Activated CD4-positive, alpha-beta T cell treated with anti-CD3 and anti-CD28 coated beads, Interleukin-2, amount 10 ng/mL, durations not matched to agents 24 days and 14 days (primary cell): Measurements from ENCODE around the gene UBP1. TPM values are rescaled to one million over a fixed set of nuclear protein-coding genes. Genes with fewer than 3 reads are reported as not detected.
"Not testable (repeated sequence)": the region's sequence is repeated elsewhere in the genome, so short reads cannot be mapped to it uniquely, and the experiment has no call there.

Source experiments
- DNase-seq: peaks from one replicate; pipeline ENCODE4 v3.0.0; 2022
- H3K27ac Mint-ChIP-seq: one replicate; pipeline ENCODE4 v1.8.0; 2022; ENCODE audit warnings: mild to moderate bottlenecking, mixed read lengths
- H3K27me3 Mint-ChIP-seq: one replicate; pipeline ENCODE4 v1.8.0; 2022; ENCODE audit warnings: mixed read lengths
- H3K36me3 Mint-ChIP-seq: one replicate; pipeline ENCODE4 v1.8.0; 2022; ENCODE audit warnings: low read depth, mild to moderate bottlenecking, mixed read lengths
- H3K4me1 Mint-ChIP-seq: one replicate; pipeline ENCODE4 v1.8.0; 2021; ENCODE audit warnings: mixed read lengths
- H3K4me3 Mint-ChIP-seq: one replicate; pipeline ENCODE4 v1.8.0; 2022; ENCODE audit warnings: mild to moderate bottlenecking, moderate library complexity, mixed read lengths
- H3K9me3 Mint-ChIP-seq: one replicate; pipeline ENCODE4 v1.8.0; 2021; ENCODE audit warnings: mixed read lengths
- intact Hi-C: fragments of 100-400 bp; cut with micrococcal nuclease; formaldehyde crosslinking; loops from one replicate; pipeline ENCODE4 v1.15.1; 2023
- total RNA-seq: library from RNA; stranded (reverse); gene quantifications from 2 replicates; pipeline ENCODE4 v1.2.3, GENCODE V29; 2022

UBP1 gene
- total RNA-seq, 1 donor from 2014 or later = 74.1 TPM

DNA sequence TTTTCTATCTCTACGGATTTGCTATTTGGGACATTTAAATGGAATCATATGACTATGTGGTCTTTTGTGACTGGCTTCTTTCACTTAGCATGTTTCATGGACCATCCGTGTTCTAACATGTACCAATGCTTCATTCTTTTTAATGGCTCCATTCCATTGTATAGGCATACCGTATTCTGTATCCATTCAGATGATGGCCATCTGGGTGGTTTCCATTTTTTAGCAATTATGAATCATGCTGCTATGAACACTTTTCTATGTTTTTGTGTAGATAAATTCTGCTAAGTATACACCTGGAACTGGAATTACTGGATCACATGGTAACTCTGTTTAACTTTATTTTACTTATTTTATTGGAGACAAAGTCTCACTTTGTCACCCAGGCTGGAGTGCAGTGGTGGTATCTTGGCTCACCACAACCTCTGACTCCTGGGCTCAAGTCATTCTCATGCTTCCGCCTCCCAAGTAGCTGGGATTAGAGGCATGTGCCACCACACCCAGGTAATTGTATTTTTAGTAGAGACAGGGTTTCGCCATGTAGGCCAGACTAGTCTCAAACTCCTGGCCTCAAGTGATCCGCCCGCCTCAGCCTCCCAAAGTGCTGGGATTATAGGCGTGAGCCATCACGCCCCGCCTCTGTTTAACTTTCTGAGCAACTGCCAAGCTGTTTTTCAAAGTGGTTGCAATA, 13.4 kb downstream of the UBP1 start:
- Mint-ChIP-seq H3K9me3 (no peaks in the 10 kb centered on the region), H3K27me3 (no peaks in the 10 kb centered on the region), H3K4me3 (no peak overlapping the region), H3K27ac (no peak overlapping the region), H3K4me1 (peaks cover 41% of the 10 kb centered on the region), H3K36me3 (peaks cover 25% of the 10 kb centered on the region)
- intact Hi-C loops = no loop called here
- no peak for DNase-seq

DNA sequence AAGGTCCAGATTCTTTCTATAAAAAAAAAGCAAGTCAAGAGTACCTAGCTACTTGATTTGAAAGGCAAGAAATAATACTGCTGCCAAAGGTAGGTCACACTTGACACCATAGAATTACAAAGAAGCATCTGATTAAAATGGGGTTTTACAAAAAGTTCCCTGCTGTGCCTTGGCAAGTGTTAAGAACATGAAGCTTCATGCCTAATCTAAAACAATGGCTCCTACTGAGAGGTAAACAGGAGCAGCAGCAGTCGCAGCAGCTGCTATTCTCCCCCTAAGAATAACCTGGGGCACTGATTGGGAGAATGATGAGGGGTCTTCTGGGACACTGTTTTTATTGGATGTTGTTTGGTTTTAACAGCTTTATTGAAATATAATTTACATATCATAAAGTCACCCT, 14.1 kb downstream of the UBP1 start:
- intact Hi-C loops = no loop called here
- no peaks in the 10 kb centered on the region for H3K27me3 Mint-ChIP-seq
- H3K4me1 Mint-ChIP-seq = peaks cover 36% of the 10 kb centered on the region
- H3K27ac Mint-ChIP-seq = no peak overlapping the region
- DNase-seq = no peak
- no peak overlapping the region for H3K4me3 Mint-ChIP-seq
- H3K36me3 Mint-ChIP-seq = peaks cover 32% of the 10 kb centered on the region
- no peaks in the 10 kb centered on the region for H3K9me3 Mint-ChIP-seq

DNA sequence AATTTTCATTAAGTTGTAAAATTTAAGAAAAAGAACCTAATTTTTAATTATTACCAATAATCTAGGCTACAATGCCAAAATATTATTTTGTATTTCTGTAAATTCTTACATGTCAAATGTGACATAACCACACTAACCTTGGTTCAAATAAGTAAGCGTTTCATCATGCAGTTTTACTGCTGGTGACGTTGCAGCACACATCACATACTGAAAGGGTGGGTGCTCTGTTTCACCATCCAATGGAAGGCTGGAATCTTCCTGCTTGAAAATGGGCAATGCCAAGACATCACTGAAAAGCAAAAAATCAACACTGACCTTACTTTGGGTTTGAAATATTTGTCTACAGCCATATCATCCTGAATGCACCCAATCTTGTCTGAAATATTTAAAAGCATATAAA, 14.8 kb downstream of the UBP1 start:
- no peak for DNase-seq
- H3K36me3 Mint-ChIP-seq = peaks cover 35% of the 10 kb centered on the region
- no peak overlapping the region for H3K4me3 Mint-ChIP-seq
- H3K4me1 Mint-ChIP-seq = peaks cover 32% of the 10 kb centered on the region
- H3K27me3 Mint-ChIP-seq = no peaks in the 10 kb centered on the region
- no peaks in the 10 kb centered on the region for H3K9me3 Mint-ChIP-seq
- H3K27ac Mint-ChIP-seq = no peak overlapping the region
- intact Hi-C loops = loop anchor here (2.0 kb wide), 1 partner anchor 13 kb away; no protein-coding TSS in a partner anchor

DNA sequence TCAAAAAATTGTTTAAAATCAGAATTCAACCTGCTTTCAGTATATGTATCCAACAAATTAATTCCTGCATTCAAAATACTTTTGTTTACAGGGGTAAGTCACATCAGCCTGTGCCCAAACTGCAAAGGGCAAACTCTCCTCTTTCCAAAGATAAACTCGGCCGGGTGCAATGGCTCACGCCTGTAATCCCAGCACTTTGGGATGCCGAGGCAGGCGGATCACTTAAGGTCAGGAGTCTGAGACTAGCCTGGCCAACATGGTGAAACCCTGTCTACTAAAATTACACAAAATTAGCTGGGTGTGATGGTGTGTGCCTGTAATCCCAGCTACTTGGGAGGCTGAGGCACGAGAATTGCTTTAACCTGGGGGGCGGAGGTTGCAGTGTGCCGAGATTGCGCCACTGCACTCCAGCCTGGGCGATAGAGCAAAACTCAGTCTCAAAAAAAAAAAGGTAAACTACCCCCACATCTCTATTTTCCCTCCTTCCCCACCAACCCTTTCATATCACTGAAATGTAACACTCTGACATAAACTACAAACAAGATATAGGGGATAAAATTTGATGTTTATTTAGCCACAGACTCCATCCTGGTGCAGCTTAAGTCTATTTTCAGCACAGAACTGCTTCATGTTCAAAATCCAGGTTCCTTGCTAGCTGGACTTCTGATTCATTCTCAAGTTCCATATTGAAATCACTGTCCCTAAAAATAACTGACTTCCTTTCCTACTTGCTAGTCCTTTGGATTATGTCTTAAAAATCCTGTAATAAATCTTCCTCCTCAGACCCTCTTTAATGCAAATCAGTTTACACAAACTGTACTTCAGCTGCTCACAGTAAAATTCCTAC, 15.4 kb downstream of the UBP1 start:
- intact Hi-C loops = loop anchor here (2.0 kb wide), 1 partner anchor 14 kb away; no protein-coding TSS in a partner anchor
- Mint-ChIP-seq H3K27ac (no peak overlapping the region), H3K36me3 (peaks cover 38% of the 10 kb centered on the region), H3K4me3 (no peak overlapping the region), H3K27me3 (no peaks in the 10 kb centered on the region), H3K9me3 (no peaks in the 10 kb centered on the region), H3K4me1 (peaks cover 27% of the 10 kb centered on the region)
- DNase-seq = no peak

DNA sequence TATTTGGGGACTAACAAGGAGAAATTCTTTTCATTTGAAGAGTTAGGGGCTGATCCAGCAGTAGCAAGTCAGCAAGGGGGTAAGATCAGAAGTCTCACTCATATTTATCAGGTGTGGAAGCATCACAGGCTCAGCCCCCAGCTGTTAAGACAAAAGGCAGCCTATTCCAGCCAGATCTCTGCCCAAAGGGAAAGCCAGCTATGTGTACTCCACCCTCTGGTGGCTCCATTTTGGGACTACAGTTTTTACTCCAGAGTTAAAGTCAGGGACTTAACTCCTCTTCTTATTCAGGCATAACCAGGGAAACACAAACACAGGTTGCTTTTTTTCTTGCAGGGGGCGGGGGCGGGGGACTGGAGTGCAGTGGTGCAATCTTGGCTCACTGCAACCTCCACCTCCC, 19.2 kb downstream of the UBP1 start:
- DNase-seq = no peak
- Mint-ChIP-seq H3K27ac (no peak overlapping the region), H3K4me3 (no peak overlapping the region), H3K36me3 (peaks cover 63% of the 10 kb centered on the region), H3K27me3 (no peaks in the 10 kb centered on the region), H3K9me3 (no peaks in the 10 kb centered on the region), H3K4me1 (peaks cover 14% of the 10 kb centered on the region)
- intact Hi-C loops = no loop called here

DNA sequence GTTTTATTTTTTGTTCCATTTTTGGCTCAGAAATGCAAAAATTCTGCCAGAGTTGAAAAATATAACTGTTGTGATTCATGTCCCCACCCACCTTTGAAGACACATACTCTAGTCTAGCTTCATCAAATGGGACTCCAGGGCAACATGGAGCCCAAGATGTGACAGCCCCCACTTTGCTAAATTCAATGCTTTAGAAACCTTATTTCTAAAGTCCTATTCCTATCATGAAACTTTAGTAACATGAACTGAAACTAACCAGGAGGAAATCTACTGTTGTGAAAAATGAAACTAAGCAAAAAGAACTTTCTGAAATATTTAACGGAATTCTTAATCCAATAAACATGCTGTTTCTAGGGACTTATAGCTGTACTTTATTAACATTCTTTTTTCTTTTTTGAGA, 20.3 kb downstream of the UBP1 start:
- intact Hi-C loops = no loop called here
- H3K27ac Mint-ChIP-seq = no peak overlapping the region
- no peaks in the 10 kb centered on the region for H3K27me3 Mint-ChIP-seq
- no peak for DNase-seq
- no peaks in the 10 kb centered on the region for H3K9me3 Mint-ChIP-seq
- peaks cover 65% of the 10 kb centered on the region for H3K36me3 Mint-ChIP-seq
- H3K4me3 Mint-ChIP-seq = no peak overlapping the region
- peaks cover 14% of the 10 kb centered on the region for H3K4me1 Mint-ChIP-seq

DNA sequence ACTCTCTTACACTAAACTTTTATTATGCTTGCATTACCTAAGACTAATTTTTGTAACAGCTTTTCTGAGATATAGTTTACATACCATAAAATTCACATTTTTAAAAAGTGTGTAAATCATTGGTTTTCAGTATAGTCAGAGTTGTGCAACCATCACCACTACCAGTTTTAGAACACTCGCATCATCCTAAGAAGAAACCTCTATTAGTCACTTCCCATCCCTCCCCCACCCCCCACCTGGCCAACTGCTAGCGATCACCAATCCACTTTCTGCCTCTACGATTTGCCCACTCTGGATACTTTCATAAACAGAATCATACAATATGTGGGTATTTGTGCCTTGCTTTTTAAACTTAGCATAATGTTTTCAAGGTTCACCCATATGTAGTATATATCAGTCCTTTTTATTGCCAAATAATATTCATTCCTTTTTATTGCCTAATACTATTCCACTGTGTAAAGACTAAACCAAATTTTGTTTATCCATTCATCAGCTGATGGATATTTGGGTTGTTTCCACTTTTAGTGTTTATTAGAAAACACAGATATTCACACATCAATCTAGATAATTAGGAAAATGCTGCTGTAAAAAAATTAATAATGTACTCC, 23.0 kb downstream of the UBP1 start:
- H3K27ac Mint-ChIP-seq = no peak overlapping the region
- H3K27me3 Mint-ChIP-seq = no peaks in the 10 kb centered on the region
- intact Hi-C loops = loop anchor here (2.0 kb wide), 1 partner anchor 16 kb away; no protein-coding TSS in a partner anchor
- H3K4me1 Mint-ChIP-seq = peaks cover 16% of the 10 kb centered on the region
- H3K36me3 Mint-ChIP-seq = peaks cover 63% of the 10 kb centered on the region
- no peak overlapping the region for H3K4me3 Mint-ChIP-seq
- no peak for DNase-seq
- H3K9me3 Mint-ChIP-seq = no peaks in the 10 kb centered on the region

DNA sequence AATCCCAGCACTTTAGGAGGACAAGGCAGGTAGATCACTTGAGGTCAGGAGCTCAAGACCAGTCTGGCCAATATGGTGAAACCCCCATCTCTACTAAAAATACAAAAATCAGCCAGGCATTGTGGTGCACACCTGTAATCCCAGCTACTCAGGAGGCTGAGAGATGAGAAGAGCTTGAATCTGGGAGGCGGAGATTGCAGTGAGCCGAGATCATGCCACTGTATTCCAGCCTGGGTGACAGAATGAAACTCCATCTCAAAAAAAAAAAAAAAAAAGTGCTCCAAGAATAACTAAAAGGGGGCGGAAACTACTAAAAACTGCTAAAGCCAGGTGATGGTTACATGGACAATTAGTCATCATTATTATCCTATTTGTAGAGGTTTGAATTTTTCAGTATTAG, 29.4 kb downstream of the UBP1 start:
- peaks cover 56% of the 10 kb centered on the region for H3K36me3 Mint-ChIP-seq
- H3K9me3 Mint-ChIP-seq, H3K4me3 Mint-ChIP-seq, H3K4me1 Mint-ChIP-seq, intact Hi-C loops, H3K27ac Mint-ChIP-seq, DNase-seq, H3K27me3 Mint-ChIP-seq: not testable (repeated sequence)

DNA sequence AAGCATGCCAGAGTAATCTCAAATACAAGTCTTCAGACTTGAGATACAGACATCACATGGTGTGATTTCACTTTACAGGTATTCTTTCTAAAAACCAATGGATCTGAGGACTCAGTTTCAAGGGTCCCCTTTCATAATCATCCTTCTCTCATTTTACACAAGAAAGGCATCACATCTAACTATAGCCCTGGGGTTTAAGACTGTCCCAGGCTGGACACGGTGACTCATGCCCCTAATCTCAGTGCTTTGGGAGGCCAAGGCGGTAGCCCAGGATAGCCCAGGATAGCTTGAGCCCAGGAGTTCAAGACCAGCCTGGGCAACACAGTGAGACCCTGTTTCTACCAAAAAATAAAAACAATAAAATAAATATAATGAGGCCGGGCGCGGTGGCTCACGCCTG, 36.4 kb downstream of the UBP1 start:
- Mint-ChIP-seq H3K36me3 (peaks cover 48% of the 10 kb centered on the region), H3K9me3 (no peaks in the 10 kb centered on the region), H3K4me1 (no peaks in the 10 kb centered on the region), H3K27me3 (no peaks in the 10 kb centered on the region), H3K27ac (no peak overlapping the region), H3K4me3 (no peak overlapping the region)
- intact Hi-C loops = no loop called here
- DNase-seq = no peak

DNA sequence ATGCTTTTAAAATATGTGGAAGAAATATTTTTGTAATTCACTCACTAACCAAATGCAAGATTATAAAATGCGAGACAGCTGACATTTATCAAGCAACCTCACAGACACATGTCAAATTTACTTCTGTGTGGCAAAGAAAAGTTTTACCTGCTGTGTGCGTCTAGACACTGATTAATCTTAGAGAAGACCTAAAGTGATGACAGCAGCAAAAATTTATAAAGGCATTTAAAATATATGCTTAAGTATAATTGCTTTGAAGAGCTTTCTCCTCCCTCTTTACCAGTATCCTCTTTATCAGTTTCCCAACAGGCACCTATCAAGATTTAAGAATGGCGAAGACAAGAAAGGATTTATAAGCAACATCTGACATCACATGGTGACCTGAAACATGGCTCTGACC, 37.3 kb downstream of the UBP1 start:
- Mint-ChIP-seq H3K4me3 (no peak overlapping the region), H3K9me3 (no peaks in the 10 kb centered on the region), H3K27ac (no peak overlapping the region), H3K27me3 (no peaks in the 10 kb centered on the region), H3K36me3 (peaks cover 46% of the 10 kb centered on the region), H3K4me1 (no peaks in the 10 kb centered on the region)
- intact Hi-C loops = no loop called here
- DNase-seq = no peak

DNA sequence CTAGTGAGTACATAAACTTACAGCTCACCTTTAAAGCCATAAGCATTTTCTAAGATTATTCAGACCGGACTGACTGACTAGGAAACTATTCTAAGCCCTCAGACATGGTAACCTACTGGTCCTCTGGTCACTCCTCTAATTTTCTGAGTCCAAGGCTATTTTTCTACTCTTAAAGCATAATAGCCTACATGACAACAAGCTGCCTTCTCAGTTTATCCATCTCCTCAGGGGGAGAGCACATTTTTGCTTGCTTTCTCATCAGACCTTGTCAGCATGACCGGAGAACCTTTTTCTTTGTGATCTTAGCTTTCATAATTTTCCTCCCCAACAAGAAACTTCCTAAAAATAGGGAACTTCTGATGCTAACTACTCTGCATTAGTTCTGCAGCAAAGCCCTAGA, 38.4 kb downstream of the UBP1 start:
- no peak overlapping the region for H3K4me3 Mint-ChIP-seq

DNA sequence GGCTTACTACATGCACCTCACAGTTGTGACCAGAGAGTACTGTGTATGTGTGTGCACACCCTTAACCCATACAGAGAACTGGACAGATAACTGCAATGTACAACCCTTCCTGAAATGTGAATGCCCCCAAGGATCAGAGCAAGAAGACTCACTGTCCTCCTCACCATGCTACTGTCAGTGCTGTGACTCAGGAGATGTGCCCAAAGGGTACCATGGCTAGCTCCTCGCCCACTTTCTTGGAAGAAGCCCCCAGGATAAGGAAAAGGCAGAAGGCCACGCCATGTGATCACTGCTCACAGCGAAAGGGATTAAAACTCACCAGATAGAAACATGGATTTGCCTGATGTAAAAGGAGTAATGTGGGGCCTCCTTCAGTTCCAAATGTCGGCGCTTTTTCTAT, 41.8 kb downstream of the UBP1 start:
- intact Hi-C loops = no loop called here
- Mint-ChIP-seq H3K4me3 (no peak overlapping the region), H3K36me3 (peaks cover 65% of the 10 kb centered on the region), H3K9me3 (no peaks in the 10 kb centered on the region), H3K27me3 (no peaks in the 10 kb centered on the region), H3K4me1 (no peaks in the 10 kb centered on the region), H3K27ac (no peak overlapping the region)
- DNase-seq = no peak

More for the DNA sequence above, 38.4 kb downstream of the UBP1 start:
- no peaks in the 10 kb centered on the region for H3K27me3 Mint-ChIP-seq
- H3K27ac Mint-ChIP-seq = no peak overlapping the region
- peaks cover 49% of the 10 kb centered on the region for H3K36me3 Mint-ChIP-seq
- H3K9me3 Mint-ChIP-seq = no peaks in the 10 kb centered on the region
- intact Hi-C loops = no loop called here
- no peaks in the 10 kb centered on the region for H3K4me1 Mint-ChIP-seq
- no peak for DNase-seq

DNA sequence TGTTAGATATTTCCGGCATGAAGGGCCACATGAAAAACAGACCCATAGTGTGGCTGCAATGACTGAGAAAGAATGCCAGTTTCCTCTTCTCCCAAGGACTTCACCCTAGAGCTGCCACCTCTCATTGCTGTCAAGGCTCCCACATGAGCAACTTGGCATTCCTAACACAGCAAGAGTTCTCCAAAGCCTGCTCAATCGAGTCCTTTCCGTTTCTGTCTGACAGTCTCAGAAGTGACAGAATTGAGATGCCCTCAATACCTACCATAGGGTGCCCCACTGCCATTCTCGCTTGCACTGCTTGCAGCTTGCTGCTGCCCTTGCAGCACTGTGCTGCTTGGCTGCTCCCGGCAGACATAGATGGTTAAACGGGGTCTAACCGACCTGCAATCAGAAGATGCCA, 44.3 kb downstream of the UBP1 start:
- peak; percentile 53 for DNase-seq
- Mint-ChIP-seq H3K9me3 (no peaks in the 10 kb centered on the region), H3K4me1 (peaks cover 12% of the 10 kb centered on the region), H3K36me3 (peaks cover 73% of the 10 kb centered on the region), H3K27me3 (no peaks in the 10 kb centered on the region), H3K27ac (no peak overlapping the region), H3K4me3 (no peak overlapping the region)
- intact Hi-C loops = no loop called here

DNA sequence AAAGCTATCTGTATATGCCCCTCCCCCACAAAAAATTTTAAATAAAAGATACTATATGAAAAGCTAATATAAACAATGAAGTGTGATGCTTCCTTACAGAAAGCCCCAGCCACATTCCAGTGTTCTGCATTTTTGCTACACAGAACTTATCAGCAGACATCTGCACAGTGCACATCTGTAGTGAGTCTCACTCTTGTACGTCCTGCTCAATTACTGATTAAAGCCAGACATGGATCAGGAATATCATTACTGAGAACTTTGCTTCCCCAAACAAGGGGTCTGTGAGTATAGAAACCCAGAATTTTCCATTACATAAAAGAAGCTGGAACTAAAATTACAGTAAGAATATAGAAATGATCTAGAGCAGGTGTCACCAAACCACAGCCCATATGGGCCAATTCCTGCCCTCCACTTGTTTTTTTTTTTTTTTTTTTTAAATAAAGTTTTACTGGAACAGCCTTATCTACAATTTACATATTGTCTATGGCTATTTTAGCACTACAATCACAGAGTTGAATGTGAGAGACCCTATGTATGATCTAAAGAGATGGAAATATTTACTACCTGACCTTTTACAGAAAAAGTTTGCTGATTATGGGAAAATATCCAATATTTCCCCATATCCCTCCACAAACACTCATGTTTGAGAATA, 45.7 kb downstream of the UBP1 start:
- intact Hi-C loops = no loop called here
- Mint-ChIP-seq H3K36me3 (peaks cover 77% of the 10 kb centered on the region), H3K27me3 (no peaks in the 10 kb centered on the region), H3K9me3 (no peaks in the 10 kb centered on the region), H3K27ac (no peak overlapping the region), H3K4me1 (peaks cover 15% of the 10 kb centered on the region), H3K4me3 (no peak overlapping the region)
- no peak for DNase-seq
